NCI-H748 (cell line): ENCODE measurements around the gene C6orf52.

ENCODE experiments used
- DNase-seq: peaks from one replicate; lab custom pipeline; 2025; ENCODE audit not compliant: unreplicated experiment; lab: John Stamatoyannopoulos, UW

C6orf52 gene

DNA sequence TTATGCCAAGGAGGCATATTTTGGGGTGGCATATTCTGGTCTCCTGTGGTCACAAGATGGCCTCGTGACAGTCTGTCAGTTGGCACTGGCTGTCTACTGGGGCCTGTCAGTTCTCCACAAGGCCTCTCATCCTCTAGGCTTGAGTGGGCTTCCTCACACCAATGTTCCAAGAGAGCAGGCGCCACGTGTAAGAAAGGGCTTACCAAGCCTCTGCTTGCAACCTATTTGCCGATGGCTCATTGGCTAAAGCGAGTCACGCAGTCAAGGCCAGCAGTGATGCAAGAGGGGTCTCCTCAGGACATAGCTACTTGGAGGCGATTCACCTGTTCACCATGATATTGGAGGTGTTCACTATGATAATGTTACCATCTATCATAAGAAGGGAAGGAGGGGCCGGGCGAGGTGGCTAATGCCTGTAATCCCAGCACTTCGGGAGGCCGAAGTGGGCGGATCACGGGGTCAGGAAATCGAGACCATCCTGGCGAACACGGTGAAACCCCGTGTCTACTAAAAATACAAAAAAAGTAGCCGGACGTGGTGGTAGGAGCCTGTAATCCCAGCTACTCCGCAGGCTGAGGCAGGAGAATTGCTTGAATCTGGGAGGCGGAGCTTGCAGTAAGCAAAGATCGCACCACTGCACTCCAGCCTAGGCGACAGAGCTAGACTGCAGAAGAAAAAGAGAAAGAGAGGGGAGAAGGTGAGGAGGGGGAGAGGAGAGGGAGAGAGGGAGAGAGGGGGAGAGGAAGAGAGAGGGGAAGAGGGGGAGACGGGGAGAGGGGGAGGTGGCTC, 35.3 kb downstream of the C6orf52 start:
- no peak for DNase-seq

DNA sequence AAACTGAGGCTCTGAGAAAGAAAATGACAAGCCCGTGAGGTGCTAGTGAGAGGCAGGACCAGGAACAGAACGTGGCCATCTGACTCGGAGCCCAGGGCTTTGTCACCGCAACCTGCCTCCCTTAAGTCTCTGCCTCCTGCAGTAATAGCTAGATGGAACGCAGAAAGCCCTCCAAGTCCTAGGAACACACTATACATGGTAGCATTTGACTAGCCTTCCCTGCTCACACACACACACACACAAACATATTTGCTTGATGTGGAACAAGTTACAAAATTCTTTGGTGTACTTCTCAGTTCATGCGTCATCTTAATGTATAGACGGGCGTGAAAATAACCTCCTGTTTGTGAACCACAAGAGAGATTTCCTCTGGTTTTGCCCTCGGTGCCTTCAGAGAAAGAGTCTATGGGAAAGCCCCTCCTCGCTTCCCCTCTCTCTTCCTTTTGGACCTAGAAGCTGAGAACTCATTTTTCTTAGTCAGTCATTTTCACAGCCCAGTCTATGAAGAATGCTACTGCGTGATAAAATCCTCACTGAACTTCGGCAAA, 38.8 kb downstream of the C6orf52 start:
- no peak for DNase-seq

DNA sequence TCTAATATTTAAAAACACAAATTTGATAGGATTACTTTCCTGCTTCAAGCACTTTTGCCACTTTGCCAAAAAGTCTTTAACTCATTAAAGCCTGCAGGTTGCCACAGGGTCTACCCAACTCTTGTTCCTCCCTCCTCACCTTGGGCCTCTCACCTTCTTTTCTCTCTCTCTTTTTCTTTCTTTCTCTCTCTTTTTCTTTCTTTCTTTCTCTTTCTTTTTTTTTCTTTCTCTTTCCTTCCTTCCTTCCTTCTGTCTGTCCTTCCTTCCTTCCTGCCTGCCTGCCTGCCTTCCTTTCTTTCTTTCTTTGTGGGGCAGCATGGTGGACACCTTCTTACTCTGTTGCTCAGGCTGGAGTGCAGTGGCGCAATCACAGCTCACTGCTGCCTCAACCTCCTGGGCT, 50.2 kb downstream of the C6orf52 start:
- DNase-seq = no peak

DNA sequence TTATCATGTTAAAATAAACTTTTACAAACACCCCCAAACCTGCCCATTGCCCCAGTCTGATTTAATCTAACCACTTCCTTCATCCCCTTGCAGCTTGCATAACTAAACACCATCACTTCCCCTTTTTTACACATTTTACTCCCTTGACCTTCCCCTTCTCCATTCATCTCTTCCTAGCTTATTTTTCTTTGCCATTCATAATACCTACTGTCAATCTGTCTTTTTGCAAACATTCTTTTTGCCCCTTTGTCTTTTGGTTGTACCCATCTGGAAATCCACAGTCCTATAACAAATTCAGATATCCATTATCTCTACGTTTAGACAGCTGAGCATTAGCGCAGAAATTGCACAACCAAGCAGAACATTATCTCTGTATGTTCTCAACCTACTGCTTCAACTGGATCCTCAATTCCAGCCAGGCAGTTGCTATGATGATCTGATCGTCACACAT, 51.2 kb downstream of the C6orf52 start:
- no peak for DNase-seq

DNA sequence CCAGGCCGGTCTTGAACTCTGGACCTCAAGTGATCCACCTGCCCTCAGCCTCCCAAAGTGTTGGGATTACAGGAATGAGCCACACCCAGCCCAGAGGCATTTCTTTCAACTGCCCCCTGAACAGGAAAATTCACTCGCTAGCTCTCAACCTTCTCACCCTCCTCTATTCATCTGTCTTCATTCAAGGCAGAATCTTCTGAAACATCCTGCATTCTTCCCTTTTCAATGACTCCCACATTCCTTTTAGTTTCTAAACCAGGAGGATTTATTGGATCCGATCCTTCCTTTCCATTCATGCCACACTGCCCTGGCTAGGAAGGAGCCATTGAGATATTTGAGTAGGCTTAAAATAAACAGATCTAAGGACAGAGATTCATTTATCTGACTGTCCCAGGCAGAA, 52.9 kb downstream of the C6orf52 start:
- DNase-seq = no peak

DNA sequence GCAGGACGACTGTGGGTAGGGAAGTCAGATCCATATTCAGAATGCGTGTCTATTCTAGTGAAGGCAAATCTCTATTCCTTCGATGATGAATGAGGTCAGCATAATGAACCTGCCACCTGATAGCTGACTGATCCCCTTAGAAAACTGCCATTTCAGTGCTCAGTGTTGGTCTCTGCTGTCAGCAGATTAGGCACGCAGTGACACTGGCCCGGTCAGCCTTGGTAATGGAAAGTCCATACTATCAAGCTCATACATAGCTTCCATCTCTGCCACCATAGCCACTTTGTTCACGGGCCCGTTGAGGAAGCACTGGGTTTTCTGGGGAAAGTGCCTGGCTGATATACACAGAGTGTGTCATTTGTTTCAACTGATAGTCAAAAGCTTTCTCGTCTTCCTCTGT, 54.0 kb downstream of the C6orf52 start:
- no peak for DNase-seq

DNA sequence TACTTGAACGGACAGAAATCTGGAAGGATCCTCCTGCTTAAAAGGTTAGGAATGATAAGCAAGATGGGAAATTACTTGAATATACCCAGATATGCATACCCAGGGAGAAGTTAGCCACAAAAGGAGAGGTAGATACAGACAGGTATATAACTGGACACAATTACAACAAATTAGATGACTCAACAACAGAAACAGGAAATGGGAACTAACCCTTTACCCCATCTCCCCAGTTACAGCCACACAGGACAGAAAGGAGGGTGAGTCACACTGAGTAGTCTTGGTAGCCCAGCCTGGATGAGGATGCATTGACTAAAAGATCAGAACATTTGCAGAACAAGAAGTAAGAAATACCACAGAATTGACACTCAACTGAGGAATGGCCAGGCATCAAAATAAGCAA, 61.2 kb downstream of the C6orf52 start:
- DNase-seq = no peak

DNA sequence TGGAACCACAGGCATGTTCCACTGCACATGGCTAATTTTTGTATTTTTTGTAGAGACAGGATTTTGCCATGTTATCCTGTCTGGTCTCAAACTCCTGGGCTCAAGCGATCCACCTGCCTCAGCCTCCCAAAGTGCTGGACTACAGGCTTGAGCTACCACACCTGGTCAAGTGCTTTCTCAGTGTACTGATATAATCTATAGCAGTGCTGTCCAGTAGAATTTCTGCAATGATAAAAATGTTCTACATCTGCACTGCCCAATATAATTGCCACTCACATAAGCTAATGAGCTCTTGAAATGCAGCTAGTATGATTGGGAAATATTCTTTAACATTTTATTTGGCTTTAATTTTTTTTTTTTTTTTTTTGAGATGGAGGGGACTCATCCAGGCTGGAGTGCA, 64.2 kb downstream of the C6orf52 start:
- no peak for DNase-seq

DNA sequence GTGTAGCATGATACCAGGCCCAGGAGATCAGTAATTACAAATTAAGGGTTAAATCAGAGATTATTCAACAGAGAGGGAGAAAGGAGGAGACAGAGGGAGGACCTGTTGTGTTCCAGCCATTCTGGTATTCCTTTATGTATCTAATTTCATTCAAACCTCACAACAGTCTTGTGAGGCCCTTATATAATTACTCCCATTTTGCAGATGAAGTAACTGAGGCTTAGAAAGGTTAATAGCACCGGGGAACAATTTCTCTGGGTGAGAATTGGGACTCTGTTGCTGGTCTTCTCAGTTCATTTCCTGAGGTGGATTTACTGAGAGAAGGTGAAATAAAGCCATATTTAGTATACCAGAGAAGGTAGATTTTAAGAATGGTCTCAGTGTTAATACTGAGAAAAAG, 66.6 kb downstream of the C6orf52 start:
- no peak for DNase-seq

DNA sequence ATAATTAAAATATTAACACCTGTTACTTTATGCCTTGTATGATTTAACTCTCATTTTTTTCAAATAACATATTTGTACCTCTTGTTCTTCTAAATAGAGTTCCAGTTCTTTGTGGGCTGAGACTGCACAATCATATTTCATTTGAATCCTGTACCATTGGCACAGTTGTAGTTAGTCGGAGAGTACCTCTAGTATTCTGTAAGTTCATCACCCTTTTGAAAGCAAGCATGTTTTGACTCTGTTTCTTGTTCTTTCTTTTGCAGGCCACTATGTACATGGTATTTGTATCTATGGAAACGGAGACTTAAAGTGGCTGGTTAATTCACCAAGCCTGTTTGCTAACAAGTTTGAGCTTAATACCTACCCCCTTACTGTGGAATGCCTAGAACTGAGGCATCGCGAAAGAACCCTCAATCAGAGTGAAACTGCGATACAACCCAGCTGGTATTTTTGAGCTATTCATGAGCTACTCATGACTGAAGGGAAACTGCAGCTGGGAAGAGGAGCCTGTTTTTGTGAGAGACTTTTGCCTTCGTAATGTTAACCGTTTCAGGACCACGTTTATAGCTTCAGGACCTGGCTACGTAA, 68.2 kb downstream of the C6orf52 start:
- DNase-seq = no peak

DNA sequence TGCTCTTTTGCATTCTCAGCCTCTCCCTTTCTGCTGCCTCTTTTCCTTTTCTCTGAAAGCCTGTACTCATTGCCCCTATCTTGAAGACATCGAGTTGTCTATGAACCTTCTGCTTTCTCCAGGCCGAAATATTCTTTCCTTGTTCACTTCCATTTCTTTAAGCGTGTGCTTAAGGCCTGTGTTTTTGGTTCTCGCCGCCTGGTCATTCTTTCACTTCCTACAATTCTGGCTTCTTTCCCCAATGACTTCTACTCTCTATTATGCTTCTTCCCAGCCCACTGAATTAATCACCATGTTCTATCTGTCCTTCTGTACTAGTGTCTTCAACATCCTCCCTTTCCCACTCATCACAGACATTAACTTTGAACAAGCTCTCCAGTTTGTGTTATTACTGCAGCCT, 69.6 kb downstream of the C6orf52 start:
- DNase-seq = no peak

DNA sequence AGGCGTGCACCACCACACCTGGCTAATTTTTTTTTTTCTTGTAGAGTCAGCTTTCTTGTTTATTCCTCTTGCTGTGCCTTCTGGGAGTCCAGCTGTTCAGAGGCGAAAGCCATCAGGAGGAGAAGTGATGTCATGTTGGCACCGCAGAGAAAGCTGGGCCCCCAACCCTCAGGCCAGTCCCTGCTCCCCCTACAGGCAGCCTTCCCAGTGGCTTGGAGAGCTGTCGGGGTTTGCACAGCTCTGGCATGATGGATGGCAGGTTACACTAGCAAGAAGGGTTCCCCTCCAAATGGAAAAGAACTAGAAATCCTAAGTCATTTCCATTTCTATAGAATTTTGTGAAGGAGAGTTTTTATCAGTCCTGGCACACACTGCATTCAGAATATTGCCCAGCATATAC, 72.6 kb downstream of the C6orf52 start:
- DNase-seq = no peak
